Peyer's patch (tissue), 4 donors: ENCODE measurements around the gene GFI1.

Experiments
- CTCF ChIP-seq, 6 experiments: fragments of 450-650 bp in 4 of 6; fragments of 200-600 bp in 2 of 6; sonication (generic) in 1 of 6; IDR thresholded peaks; one replicate each; pipeline ENCODE4 v1.5.1; 2017 to 2019; ENCODE audit warnings: antibody characterized with exemption in 6 of 6, mild to moderate bottlenecking in 3 of 6, moderate library complexity in 1 of 6
- POLR2A ChIP-seq, 2 donors: fragments of 450-650 bp; IDR thresholded peaks; one replicate each; pipeline ENCODE4 v1.5.1; 2017; ENCODE audit warnings: antibody characterized with exemption in 2 of 2, mild to moderate bottlenecking in 2 of 2, moderate library complexity in 2 of 2

DNA sequence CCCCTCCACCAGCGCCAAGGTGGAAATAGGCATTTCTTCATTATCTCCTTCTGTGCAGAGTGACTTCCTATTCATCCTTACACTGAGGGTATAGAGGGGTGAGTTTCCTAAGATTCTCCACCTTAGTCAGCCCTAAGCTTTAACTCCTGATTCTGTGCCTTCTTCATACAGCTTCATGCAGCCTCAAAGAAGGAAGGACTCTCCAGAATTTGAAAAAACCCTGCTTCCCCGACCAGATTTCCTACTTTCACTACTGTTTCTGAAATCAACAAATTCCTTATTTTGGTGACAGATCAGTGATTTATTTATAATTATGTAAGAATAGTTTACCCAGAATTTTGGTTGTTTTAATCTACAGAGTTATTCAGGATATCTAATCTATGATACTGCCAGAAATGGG, 28.6 kb downstream of the GFI1 start:
- TF ChIP-seq POLR2A (IDR thresholded peaks at IDR 0.05) (no peak), CTCF (IDR thresholded peaks at IDR 0.05) (no peak)
